Mammary epithelial cell (primary cell): ENCODE data around the gene DIAPH3.

Source experiments
- CTCF ChIP-seq, 2 donors: IDR thresholded peaks in 1 of 2; conservative IDR thresholded peaks in 1 of 2; 2 replicates each; pipeline ENCODE4 v1.5.1; 2011 to 2012; ENCODE audit warnings: inconsistent platforms in 2 of 2, low read length in 2 of 2, mild to moderate bottlenecking in 2 of 2, control low read depth in 1 of 2, low read depth in 1 of 2; ENCODE audit not compliant: insufficient read depth in 1 of 2; ENCODE audit errors: extremely low read depth in 1 of 2
- EZH2 ChIP-seq: IDR thresholded peaks from 2 replicates; pipeline ENCODE4 v1.6.1; 2012; ENCODE audit warnings: low read length, inconsistent platforms, borderline replicate concordance

- TF ChIP-seq CTCF (conservative IDR thresholded peaks at IDR 0.05 in 1 of 2, IDR thresholded peaks at IDR 0.05 in 1 of 2; ENCODE audit: extremely low read depth in 1 of 2, insufficient read depth in 1 of 2, low read depth in 1 of 2, low read length in 2 of 2), result no peak
- TF ChIP-seq EZH2, result no peak
These were observed 111.9 kb downstream of the DIAPH3 start for GRCh38 chr13:60051754-60052285.
